Fibroblast of skin of left biceps (primary cell): Measurements from ENCODE around the gene FAM167B.

Experiments
- DNase-seq, 2 experiments: peaks; one replicate each; pipeline ENCODE4 v3.0.0-alpha.2; 2013; ENCODE audit warnings: low read depth in 2 of 2

The FAM167B gene

GRCh38 chr1:32223683-32224082, 23.3 kb upstream of the FAM167B start:
- no peak for DNase-seq

GRCh38 chr1:32224285-32224684, 22.7 kb upstream of the FAM167B start:
- DNase-seq: no peak

- DNase-seq: no peak
These were observed 18.3 kb upstream of the FAM167B start for GRCh38 chr1:32228771-32229170.

- no peak for DNase-seq
These were observed 15.1 kb upstream of the FAM167B start for GRCh38 chr1:32231843-32232432.

- DNase-seq: no peak
These were observed 14.3 kb upstream of the FAM167B start for GRCh38 chr1:32232558-32233304.

- no peak for DNase-seq
These were observed 12.2 kb upstream of the FAM167B start for GRCh38 chr1:32234792-32235191.

- DNase-seq: no peak
These were observed 7.7 kb upstream of the FAM167B start for GRCh38 chr1:32239337-32239736.

GRCh38 chr1:32239790-32240139, 7.3 kb upstream of the FAM167B start:
- DNase-seq: no peak

- DNase-seq: no peak
These were observed 6.7 kb upstream of the FAM167B start for GRCh38 chr1:32240140-32240951.

GRCh38 chr1:32241001-32241763, 5.8 kb upstream of the FAM167B start:
- no peak for DNase-seq

- DNase-seq: no peak
These were observed 4.6 kb upstream of the FAM167B start for GRCh38 chr1:32242341-32242851.

GRCh38 chr1:32247452-32247851, 430 bp downstream of the FAM167B start:
- no peak for DNase-seq

GRCh38 chr1:32247983-32248889, 1.2 kb downstream of the FAM167B start:
- no peak for DNase-seq

GRCh38 chr1:32249831-32250525, 3.0 kb downstream of the FAM167B start:
- no peak for DNase-seq

GRCh38 chr1:32250893-32251716, 4.1 kb downstream of the FAM167B start, which contains the start of gene LCK:
Gene LCK, plus strand, starts transcription at chr1:32251265. Its CDS starts 23,065 bp downstream, at chr1:32274330.
- DNase-seq: no peak

- no peak for DNase-seq
These were observed 8.3 kb downstream of the FAM167B start for GRCh38 chr1:32255072-32256071.

GRCh38 chr1:32256473-32257226, 9.6 kb downstream of the FAM167B start:
- DNase-seq: no peak
